Lung (tissue), 12 donors: ENCODE results near the gene REEP5. TPM values are rescaled to one million over a fixed set of nuclear protein-coding genes. Genes with fewer than 3 reads are reported as not detected.
"Not testable (repeated sequence)": the region's sequence is repeated elsewhere in the genome, so short reads cannot be mapped to it uniquely, and the experiment has no call there.

Experiments
- ATAC-seq: fragments of 200-7000 bp; cut with Tn5 transposase; one replicate; pipeline ENCODE4 v1.9.1; 2020; ENCODE audit warnings: moderate number of reproducible peaks; ENCODE audit not compliant: insufficient read depth, low FRiP score
- DNase-seq, 3 donors: peaks; one replicate each; pipeline ENCODE4 v3.0.0-alpha.2; 2013 to 2017
- H3K27ac ChIP-seq, 2 donors: one replicate each; pipeline ENCODE4 v1.5.1; 2013; ENCODE audit warnings: mild to moderate bottlenecking in 2 of 2, moderate library complexity in 2 of 2, control low read depth in 1 of 2, inconsistent platforms in 1 of 2, low read depth in 1 of 2, low read length in 1 of 2
- H3K27me3 ChIP-seq, 3 donors: one replicate each; pipeline ENCODE4 v1.5.1; 2013; ENCODE audit warnings: low read length in 2 of 3; ENCODE audit not compliant: control insufficient read depth in 3 of 3, insufficient read depth in 3 of 3
- H3K36me3 ChIP-seq, 4 donors: one replicate each; pipeline ENCODE4 v1.5.1; 2013; ENCODE audit warnings: low read length in 4 of 4, mild to moderate bottlenecking in 1 of 4, moderate library complexity in 1 of 4; ENCODE audit not compliant: control insufficient read depth in 4 of 4, insufficient read depth in 4 of 4
- H3K4me1 ChIP-seq, 5 donors: one replicate each; pipeline ENCODE4 v1.5.1; 2013; ENCODE audit warnings: low read length in 5 of 5, mild to moderate bottlenecking in 2 of 5, moderate library complexity in 1 of 5; ENCODE audit not compliant: control insufficient read depth in 5 of 5, insufficient read depth in 5 of 5
- H3K4me3 ChIP-seq: one replicate; pipeline ENCODE4 v1.5.1; 2013; ENCODE audit warnings: mild to moderate bottlenecking, control low read depth, moderate library complexity
- H3K9ac ChIP-seq, 2 donors: one replicate each; pipeline ENCODE4 v1.5.1; 2013; ENCODE audit warnings: low read length in 2 of 2, control low read depth in 1 of 2; ENCODE audit not compliant: insufficient read depth in 1 of 2
- H3K9me3 ChIP-seq, 4 donors: one replicate each; pipeline ENCODE4 v1.5.1; 2013; ENCODE audit warnings: low read length in 3 of 4, mild to moderate bottlenecking in 1 of 4, moderate library complexity in 1 of 4; ENCODE audit not compliant: control insufficient read depth in 4 of 4, insufficient read depth in 3 of 4
- WGBS, 2 donors: extraction: QIAGEN DNeasy Blood & Tissue Kit; methylation state at CpG; one replicate each; pipeline ENCODE4 v1.1.7; 2013; 5-methylcytosine and 5-hydroxymethylcytosine counted together
- polyA plus RNA-seq, 2 donors: library from polyadenylated mRNA; stranded (reverse); fragments of 200-250 nt; gene quantifications; one replicate each; pipeline ENCODE4 v1.2.1, GENCODE V29; 2013
- total RNA-seq, 2 donors: library from RNA; depleted of rRNA in 1 of 2; stranded (reverse); fragments of >200 nt in 1 of 2; gene quantifications; one replicate each; pipeline ENCODE4 v1.2.1, GENCODE V29; 2014 to 2021
- TF ChIP-seq, protein P1 (sequence below): IDR thresholded peaks from 2 replicates; pipeline ENCODE4 v1.5.1; 2012; ENCODE audit warnings: mild to moderate bottlenecking; ENCODE audit errors: control extremely low read depth, extremely low read depth
- donor health status: control.
- donor health status: control.
- donor health status: Bipolar disorder and iron deficiency.
- donor health status: healthy.
- donor health status: DM: yes; HTN: yes; CAD: no.

Gene REEP5
- total and polyA plus RNA-seq, 4 donors: 58.9 to 112 (median 69.0) TPM

DNA sequence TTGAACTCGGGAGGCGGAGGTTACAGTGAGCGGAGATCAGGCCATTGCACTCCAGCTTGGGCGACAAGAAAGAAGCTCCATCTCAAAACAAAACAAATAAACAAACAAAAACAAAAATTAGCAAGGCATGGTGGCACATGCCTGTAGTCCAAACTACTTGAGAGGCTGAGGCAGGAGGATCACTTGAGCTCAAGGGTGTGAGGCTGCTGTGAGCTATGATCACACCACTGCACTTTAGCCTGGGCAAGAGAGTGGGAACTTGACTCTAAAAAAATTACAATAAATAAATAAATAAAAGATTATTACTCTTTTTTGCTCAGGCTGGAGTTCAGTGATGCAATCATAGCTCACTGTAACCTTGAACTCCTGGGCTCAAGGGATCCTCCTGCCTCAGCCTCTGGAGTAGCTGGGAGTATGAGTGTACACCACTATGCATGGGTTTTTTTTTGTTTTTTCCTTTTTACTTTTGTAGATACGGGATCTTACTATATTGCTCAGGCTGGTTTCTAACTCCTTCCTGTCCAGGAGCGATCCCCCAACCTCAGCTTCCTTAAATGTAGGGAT, 45.6 kb upstream of the REEP5 start:
- WGBS, 2 donors: 83 to 91% methylated on average over 6 of the region's 6 CpGs
- Histone ChIP-seq H3K27ac (no peak overlapping the region), H3K36me3 (no peaks in the 10 kb centered on the region), H3K4me1 (peaks cover 0 to 1% (median 0%) of the 10 kb centered on the region in 5 donors), H3K27me3 (no peaks in the 10 kb centered on the region), H3K9me3 (no peaks in the 10 kb centered on the region), H3K9ac (no peak overlapping the region), H3K4me3 (no peak overlapping the region)
- no peak for DNase-seq
- ATAC-seq: no peak
- TF ChIP-seq, protein P1, sequence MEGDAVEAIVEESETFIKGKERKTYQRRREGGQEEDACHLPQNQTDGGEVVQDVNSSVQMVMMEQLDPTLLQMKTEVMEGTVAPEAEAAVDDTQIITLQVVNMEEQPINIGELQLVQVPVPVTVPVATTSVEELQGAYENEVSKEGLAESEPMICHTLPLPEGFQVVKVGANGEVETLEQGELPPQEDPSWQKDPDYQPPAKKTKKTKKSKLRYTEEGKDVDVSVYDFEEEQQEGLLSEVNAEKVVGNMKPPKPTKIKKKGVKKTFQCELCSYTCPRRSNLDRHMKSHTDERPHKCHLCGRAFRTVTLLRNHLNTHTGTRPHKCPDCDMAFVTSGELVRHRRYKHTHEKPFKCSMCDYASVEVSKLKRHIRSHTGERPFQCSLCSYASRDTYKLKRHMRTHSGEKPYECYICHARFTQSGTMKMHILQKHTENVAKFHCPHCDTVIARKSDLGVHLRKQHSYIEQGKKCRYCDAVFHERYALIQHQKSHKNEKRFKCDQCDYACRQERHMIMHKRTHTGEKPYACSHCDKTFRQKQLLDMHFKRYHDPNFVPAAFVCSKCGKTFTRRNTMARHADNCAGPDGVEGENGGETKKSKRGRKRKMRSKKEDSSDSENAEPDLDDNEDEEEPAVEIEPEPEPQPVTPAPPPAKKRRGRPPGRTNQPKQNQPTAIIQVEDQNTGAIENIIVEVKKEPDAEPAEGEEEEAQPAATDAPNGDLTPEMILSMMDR: no peak

DNA sequence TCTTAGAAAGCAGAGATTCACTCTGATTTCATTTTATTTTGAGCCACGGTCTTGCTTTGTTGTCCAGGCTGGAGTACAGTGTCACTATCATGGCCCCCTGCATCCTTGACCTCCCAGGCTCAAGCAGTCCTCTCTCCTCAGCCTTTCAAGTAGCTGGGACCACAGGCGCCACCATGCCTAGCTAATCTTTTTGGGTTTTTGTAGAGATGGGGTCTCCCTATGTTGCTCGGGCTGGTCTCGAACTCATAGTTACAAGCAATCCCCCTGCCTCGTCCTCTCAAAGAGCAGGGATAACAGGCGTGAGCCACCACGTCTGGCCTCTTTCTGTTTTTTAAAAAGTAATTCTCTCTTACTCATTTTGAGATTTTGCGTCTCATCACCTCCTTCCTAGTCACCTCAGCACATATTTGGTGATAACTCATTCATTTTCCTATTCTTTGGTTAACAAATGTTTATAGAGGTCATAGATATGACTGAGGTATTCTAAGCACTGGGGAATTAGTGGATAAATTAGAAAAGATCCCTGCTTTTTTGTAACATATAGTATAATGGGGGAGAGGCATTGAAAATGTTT, 43.8 kb upstream of the REEP5 start:
- H3K36me3 ChIP-seq: no peaks in the 10 kb centered on the region
- H3K9me3 ChIP-seq: no peaks in the 10 kb centered on the region
- no peaks in the 10 kb centered on the region for H3K27me3 ChIP-seq
- no peak overlapping the region for H3K9ac ChIP-seq
- TF ChIP-seq, protein P1: no peak
- DNase-seq (no peak), ATAC-seq (no peak)
- peaks cover 0 to 1% (median 0%) of the 10 kb centered on the region in 5 donors for H3K4me1 ChIP-seq
- no peak overlapping the region for H3K4me3 ChIP-seq
- no peak overlapping the region for H3K27ac ChIP-seq
- 93 to 95% methylated on average over 8 of the region's 8 CpGs for WGBS, 2 donors

DNA sequence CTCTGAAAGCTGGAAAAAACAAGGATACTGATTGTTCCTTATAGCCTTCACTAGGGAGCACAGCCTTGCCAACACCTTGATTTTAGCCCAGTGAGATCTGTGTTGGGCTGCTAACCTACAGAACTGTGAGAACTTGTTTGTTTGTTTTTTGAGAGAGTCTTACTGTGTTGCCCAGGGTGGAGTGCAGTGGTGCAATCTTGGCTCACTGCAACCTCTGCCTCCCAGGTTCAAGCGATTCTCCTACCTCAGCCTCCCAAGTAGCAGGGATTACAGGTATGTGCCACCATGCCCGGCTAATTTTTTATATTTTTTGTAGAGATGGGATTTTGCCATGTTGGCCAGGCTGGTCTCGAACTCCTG, 41.3 kb upstream of the REEP5 start:
- WGBS, 2 donors: 71 to 94% methylated on average over 3 of the region's 3 CpGs
- H3K4me3 ChIP-seq, H3K36me3 ChIP-seq, DNase-seq, H3K9ac ChIP-seq, H3K4me1 ChIP-seq, H3K27me3 ChIP-seq, H3K27ac ChIP-seq, ATAC-seq, H3K9me3 ChIP-seq: not testable (repeated sequence)

DNA sequence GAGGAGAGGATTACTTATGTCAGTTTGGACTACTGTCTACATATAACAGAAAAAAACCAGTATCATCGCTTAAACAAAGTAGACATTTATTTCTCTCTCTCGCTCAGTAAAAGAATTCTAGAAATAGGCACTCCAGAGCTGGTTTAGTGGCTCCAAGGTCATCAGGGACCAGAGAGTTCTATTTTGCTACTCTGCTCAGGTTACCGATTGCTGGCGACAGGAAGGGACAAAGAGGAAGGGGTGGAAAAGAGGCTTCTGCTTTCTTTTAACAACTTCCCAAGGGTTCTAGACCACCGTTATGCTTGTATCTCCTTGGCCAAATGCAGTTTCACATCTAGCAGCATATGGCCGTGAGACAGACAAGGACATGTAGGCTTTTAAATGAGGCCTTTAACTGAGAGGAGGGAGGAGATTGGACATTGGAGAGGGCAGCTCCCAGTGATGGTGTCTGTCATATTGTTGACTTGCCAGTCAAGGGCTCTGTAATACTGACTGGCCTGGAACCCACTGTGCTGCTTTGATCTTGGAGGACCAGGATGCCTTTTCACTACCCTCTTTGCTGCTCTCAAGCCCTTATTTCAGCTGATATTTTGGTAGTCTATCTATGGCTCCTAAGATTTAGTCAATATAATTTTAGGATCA, 39.0 kb upstream of the REEP5 start:
- Histone ChIP-seq H3K9ac (no peak overlapping the region), H3K9me3 (no peaks in the 10 kb centered on the region), H3K4me1 (peaks cover 1 to 14% (median 9%) of the 10 kb centered on the region in 5 donors), H3K27ac (no peak overlapping the region), H3K27me3 (no peaks in the 10 kb centered on the region), H3K4me3 (no peak overlapping the region), H3K36me3 (no peaks in the 10 kb centered on the region)
- ATAC-seq (no peak), DNase-seq (no peak)
- TF ChIP-seq, protein P1: no peak
- WGBS, 2 donors: 61 to 82% methylated on average over 6 of the region's 6 CpGs
